Rectal smooth muscle tissue (tissue), 1 donor: Measurements from ENCODE around the gene RACK1.
"Not testable (repeated sequence)": the region's sequence is repeated elsewhere in the genome, so short reads cannot be mapped to it uniquely, and the experiment has no call there.

Source experiments
- H3K27ac ChIP-seq: one replicate; pipeline ENCODE4 v1.7.0; 2013; ENCODE audit warnings: low read depth, low read length, inconsistent platforms
- H3K27me3 ChIP-seq: one replicate; pipeline ENCODE4 v1.7.0; 2013; ENCODE audit warnings: low read length; ENCODE audit not compliant: control insufficient read depth, insufficient read depth
- H3K36me3 ChIP-seq: one replicate; pipeline ENCODE4 v1.7.0; 2013; ENCODE audit warnings: low read length; ENCODE audit not compliant: control insufficient read depth, insufficient read depth
- H3K4me1 ChIP-seq: one replicate; pipeline ENCODE4 v1.7.0; 2013; ENCODE audit warnings: low read length; ENCODE audit not compliant: control insufficient read depth, insufficient read depth
- H3K4me3 ChIP-seq: one replicate; pipeline ENCODE4 v1.7.0; 2013; ENCODE audit warnings: low read length
- H3K9ac ChIP-seq: one replicate; pipeline ENCODE4 v1.7.0; 2013; ENCODE audit warnings: low read length

RACK1 gene

GRCh38 chr5:181271081-181271480 is 27.4 kb upstream of the RACK1 start:
- H3K36me3 ChIP-seq = no peaks in the 10 kb centered on the region
- H3K27me3 ChIP-seq = no peaks in the 10 kb centered on the region
- H3K27ac ChIP-seq = no peak overlapping the region
- no peak overlapping the region for H3K9ac ChIP-seq
- H3K4me3 ChIP-seq = no peak overlapping the region
- no peaks in the 10 kb centered on the region for H3K4me1 ChIP-seq

GRCh38 chr5:181267907-181268306 is 24.2 kb upstream of the RACK1 start:
- not testable (repeated sequence) for H3K9ac ChIP-seq, H3K36me3 ChIP-seq, H3K4me3 ChIP-seq, H3K4me1 ChIP-seq, H3K27ac ChIP-seq, H3K27me3 ChIP-seq

- not testable (repeated sequence) for H3K4me1 ChIP-seq, H3K4me3 ChIP-seq, H3K27me3 ChIP-seq, H3K36me3 ChIP-seq, H3K9ac ChIP-seq, H3K27ac ChIP-seq
Observed at GRCh38 chr5:181267291-181267904, 23.7 kb upstream of the RACK1 start.

- no peaks in the 10 kb centered on the region for H3K27me3 ChIP-seq
- peaks cover 4% of the 10 kb centered on the region for H3K36me3 ChIP-seq
- no peak overlapping the region for H3K9ac ChIP-seq
- H3K4me1 ChIP-seq = peaks cover 1% of the 10 kb centered on the region
- no peak overlapping the region for H3K4me3 ChIP-seq
- no peak overlapping the region for H3K27ac ChIP-seq
Observed at GRCh38 chr5:181265092-181265671, 21.5 kb upstream of the RACK1 start.

- peaks cover 16% of the 10 kb centered on the region for H3K4me1 ChIP-seq
- H3K4me3 ChIP-seq = no peak overlapping the region
- H3K27ac ChIP-seq = no peak overlapping the region
- H3K27me3 ChIP-seq = no peaks in the 10 kb centered on the region
- H3K36me3 ChIP-seq = peaks cover 4% of the 10 kb centered on the region
- H3K9ac ChIP-seq = no peak overlapping the region
Observed at GRCh38 chr5:181263633-181264032, 19.9 kb upstream of the RACK1 start.

- Histone ChIP-seq H3K9ac (peak overlapping the region; percentile 94), H3K27me3 (no peaks in the 10 kb centered on the region), H3K4me1 (peaks cover 16% of the 10 kb centered on the region), H3K27ac (peak overlapping the region; percentile 99), H3K4me3 (peak overlapping the region; percentile 99), H3K36me3 (peaks cover 4% of the 10 kb centered on the region)
Observed at GRCh38 chr5:181261320-181262049, 17.8 kb upstream of the RACK1 start.

GRCh38 chr5:181260720-181261319 is 17.1 kb upstream of the RACK1 start, which contains the start of gene TRIM52:
Gene TRIM52 (minus strand): TSS chr5:181261143. CDS start chr5:181260813, 330 bp downstream.
- H3K4me3 ChIP-seq = peak within 1 kb of the TSS; percentile 99
- H3K4me1 ChIP-seq = peaks cover 16% of the 10 kb centered on the region
- peak within 1 kb of the TSS; percentile 99 for H3K9ac ChIP-seq
- peaks cover 6% of the 10 kb centered on the region for H3K36me3 ChIP-seq
- peak within 1 kb of the TSS; percentile 99 for H3K27ac ChIP-seq
- no peaks in the 10 kb centered on the region for H3K27me3 ChIP-seq

- no peaks in the 10 kb centered on the region for H3K27me3 ChIP-seq
- peaks cover 7% of the 10 kb centered on the region for H3K36me3 ChIP-seq
- H3K9ac ChIP-seq = peak overlapping the region; percentile 99
- H3K4me1 ChIP-seq = peaks cover 16% of the 10 kb centered on the region
- H3K27ac ChIP-seq = peak overlapping the region; percentile 99
- H3K4me3 ChIP-seq = peak overlapping the region; percentile 99
Observed at GRCh38 chr5:181259974-181260719, 16.4 kb upstream of the RACK1 start.

- Histone ChIP-seq H3K27me3 (no peaks in the 10 kb centered on the region), H3K27ac (no peak overlapping the region), H3K4me1 (peaks cover 16% of the 10 kb centered on the region), H3K36me3 (peaks cover 7% of the 10 kb centered on the region), H3K9ac (peak overlapping the region; percentile 99), H3K4me3 (peak overlapping the region; percentile 99)
Observed at GRCh38 chr5:181259283-181259682, 15.6 kb upstream of the RACK1 start.

GRCh38 chr5:181258576-181258975 is 14.9 kb upstream of the RACK1 start:
- Histone ChIP-seq H3K27me3 (no peaks in the 10 kb centered on the region), H3K9ac (no peak overlapping the region), H3K4me1 (peaks cover 16% of the 10 kb centered on the region), H3K4me3 (peak overlapping the region; percentile 99), H3K36me3 (peaks cover 3% of the 10 kb centered on the region), H3K27ac (no peak overlapping the region)

- no peak overlapping the region for H3K27ac ChIP-seq
- peaks cover 3% of the 10 kb centered on the region for H3K36me3 ChIP-seq
- no peak overlapping the region for H3K4me3 ChIP-seq
- H3K9ac ChIP-seq = no peak overlapping the region
- H3K27me3 ChIP-seq = no peaks in the 10 kb centered on the region
- peaks cover 16% of the 10 kb centered on the region for H3K4me1 ChIP-seq
Observed at GRCh38 chr5:181255836-181256578, 12.3 kb upstream of the RACK1 start.
